PC-3 (cell line): ENCODE measurements around the gene RTL10. TPM values are rescaled to one million over a fixed set of nuclear protein-coding genes. Genes with fewer than 3 reads are reported as not detected.

Experiments used
- ATAC-seq: fragments of 200-7000 bp; cut with Tn5 transposase; 2 replicates; pipeline ENCODE4 v1.9.1; 2020; ENCODE audit warnings: mild to moderate bottlenecking, moderate library complexity
- BruUV-seq: library from RNA; stranded (reverse); fragments of 400-500 nt; replicated peaks from 2 replicates; lab custom pipeline; 2021; lab: Mats Ljungman, UMichigan
- CTCF ChIA-PET: fragments of 300-600 bp; sonication (Branson Sonifier 250); formaldehyde crosslinking; loops from one replicate; lab custom pipeline; 2022; ENCODE audit warnings: antibody characterized with exemption; lab: Charles Lee
- POLR2A ChIA-PET: fragments of 300-600 bp; sonication (Branson Sonifier 250); formaldehyde crosslinking; loops from one replicate; lab custom pipeline; 2022; ENCODE audit warnings: antibody characterized with exemption; ENCODE audit not compliant: unreplicated experiment; lab: Charles Lee
- DNase-seq: peaks from one replicate; pipeline ENCODE4 v3.0.0-alpha.2; 2015
- H2AFZ ChIP-seq: fragments of 300-600 bp; sonication (generic); 2 replicates; pipeline ENCODE4 v1.6.0; 2016; ENCODE audit warnings: antibody characterized with exemption, low read length
- H3F3A ChIP-seq: fragments of 300-600 bp; sonication (generic); one replicate; pipeline ENCODE4 v1.6.0; 2017; ENCODE audit warnings: antibody characterized with exemption, low read length, control low read depth, mild to moderate bottlenecking; ENCODE audit not compliant: unreplicated experiment
- H3K27ac ChIP-seq: fragments of 300-600 bp; sonication (generic); 2 replicates; pipeline ENCODE4 v1.5.1; 2016; ENCODE audit warnings: mild to moderate bottlenecking, low read length
- H3K27me3 ChIP-seq: fragments of 300-600 bp; sonication (generic); 2 replicates; pipeline ENCODE4 v1.6.1; 2016; ENCODE audit warnings: low read length, mixed read lengths
- H3K36me3 ChIP-seq: fragments of 300-600 bp; sonication (generic); 2 replicates; pipeline ENCODE4 v1.6.1; 2016; ENCODE audit warnings: low read depth, mixed run types, low read length, mixed read lengths
- H3K4me1 ChIP-seq: fragments of 300-600 bp; sonication (generic); 2 replicates; pipeline ENCODE4 v1.5.1; 2016; ENCODE audit warnings: low read length; ENCODE audit not compliant: insufficient read depth
- H3K4me2 ChIP-seq: fragments of 300-600 bp; sonication (generic); 2 replicates; pipeline ENCODE4 v1.6.0; 2016; ENCODE audit warnings: low read length
- H3K4me3 ChIP-seq: fragments of 300-600 bp; sonication (generic); 2 replicates; pipeline ENCODE4 v1.5.1; 2016; ENCODE audit warnings: mild to moderate bottlenecking, low read length, mixed read lengths
- H3K79me2 ChIP-seq: fragments of 300-600 bp; sonication (generic); 2 replicates; pipeline ENCODE4 v1.6.1; 2017; ENCODE audit warnings: low read length, mixed read lengths
- H3K9ac ChIP-seq: fragments of 300-600 bp; sonication (generic); 2 replicates; pipeline ENCODE4 v1.6.0; 2016; ENCODE audit warnings: mild to moderate bottlenecking, low read length
- H3K9me2 ChIP-seq: fragments of 300-600 bp; sonication (generic); replicated peaks from 2 replicates; pipeline ENCODE4 v1.6.1; 2016; ENCODE audit warnings: mixed run types, low read length, mixed read lengths
- H3K9me3 ChIP-seq: fragments of 300-600 bp; sonication (generic); 2 replicates; pipeline ENCODE4 v1.6.1; 2016; ENCODE audit warnings: low read length, mixed read lengths
- H4K20me1 ChIP-seq: fragments of 300-600 bp; sonication (generic); 2 replicates; pipeline ENCODE4 v1.6.1; 2016; ENCODE audit warnings: low read length, mixed read lengths
- EZH2 ChIP-seq: fragments of 300-600 bp; sonication (generic); IDR thresholded peaks from one replicate; pipeline ENCODE4 v1.6.1; 2017; ENCODE audit warnings: antibody characterized with exemption, mild to moderate bottlenecking, low read length; ENCODE audit not compliant: unreplicated experiment
- EZH2phosphoT487 ChIP-seq: fragments of 300-600 bp; sonication (generic); IDR thresholded peaks from 2 replicates; pipeline ENCODE4 v1.6.1; 2018; ENCODE audit warnings: mild to moderate bottlenecking, antibody characterized with exemption, low read length, borderline replicate concordance
- intact Hi-C: fragments of 100-400 bp; cut with micrococcal nuclease; formaldehyde crosslinking; loops from 2 replicates; pipeline ENCODE4 v1.9.0; 2023
- total RNA-seq: library from RNA; depleted of rRNA; stranded (reverse); fragments of >200 nt; gene quantifications from 2 replicates; pipeline ENCODE4 v1.2.3, GENCODE V29; 2014
- TF ChIP-seq, protein P1 (sequence below): fragments of 300-600 bp; sonication (generic); conservative IDR thresholded peaks from 2 replicates; pipeline ENCODE4 v1.5.1; 2017; ENCODE audit warnings: antibody characterized with exemption, low read depth, mild to moderate bottlenecking, low read length

RTL10 gene
- total RNA-seq, 1 experiment from 2014 or later = 7.8 TPM

DNA sequence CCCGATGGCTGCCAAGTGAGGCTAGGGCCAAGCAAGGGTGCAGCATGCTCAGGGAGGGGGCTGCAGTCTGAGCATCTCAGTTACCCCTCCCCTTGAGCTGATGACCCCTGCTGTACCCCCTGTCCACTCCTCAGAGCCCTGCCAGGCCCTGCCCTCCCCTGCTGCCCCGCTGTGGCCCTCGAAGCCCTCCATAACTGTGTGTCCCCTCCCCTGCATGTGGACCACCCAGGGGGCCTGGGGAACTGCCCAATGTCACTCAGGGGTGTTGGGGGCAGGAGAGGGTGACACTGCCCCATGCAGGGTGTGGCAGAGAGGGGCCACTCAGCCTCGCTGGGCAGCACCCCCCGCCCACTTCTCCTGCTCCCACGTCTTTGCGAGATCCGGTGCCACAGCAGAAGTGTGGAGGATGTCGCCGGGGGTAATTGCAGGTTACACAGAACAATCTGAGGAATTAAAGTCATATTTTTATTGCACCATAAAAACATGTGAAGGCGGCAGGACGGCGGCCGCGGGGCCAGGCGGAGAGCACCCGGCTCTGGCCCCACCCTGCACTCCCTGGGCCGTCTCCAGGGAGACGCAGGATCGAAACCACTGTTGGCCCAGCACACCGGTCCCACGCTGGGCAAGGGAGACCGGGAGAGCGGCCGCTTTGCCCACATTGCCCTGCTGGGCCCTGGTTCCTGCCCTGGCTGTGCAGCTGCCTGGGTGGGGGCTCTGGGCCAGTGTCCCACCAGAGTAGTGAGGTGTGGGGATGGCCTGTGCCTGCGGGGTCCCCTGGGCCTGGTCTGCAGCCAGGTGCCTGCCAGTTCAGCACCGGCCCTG, 18.7 kb upstream of the RTL10 start:
- no peak for DNase-seq
- CTCF ChIA-PET = no interaction called here
- Histone ChIP-seq H4K20me1 (no peaks in the 10 kb centered on the region), H3K27ac (no peak overlapping the region), H3K27me3 (no peaks in the 10 kb centered on the region), H3K9ac (no peak overlapping the region), H3K9me3 (no peaks in the 10 kb centered on the region), H3K36me3 (no peaks in the 10 kb centered on the region), H3F3A (no peaks in the 10 kb centered on the region), H3K4me2 (no peak overlapping the region), H3K9me2 (no peaks in the 10 kb centered on the region), H2AFZ (no peak overlapping the region), H3K79me2 (no peaks in the 10 kb centered on the region), H3K4me1 (no peaks in the 10 kb centered on the region), H3K4me3 (no peak overlapping the region)
- no TSS peak for BruUV-seq
- peak; percentile 50 for ATAC-seq
- intact Hi-C loops = no loop called here
- POLR2A ChIA-PET = no interaction called here
- TF ChIP-seq EZH2 (no peak), EZH2phosphoT487 (no peak)
- TF ChIP-seq, protein P1, sequence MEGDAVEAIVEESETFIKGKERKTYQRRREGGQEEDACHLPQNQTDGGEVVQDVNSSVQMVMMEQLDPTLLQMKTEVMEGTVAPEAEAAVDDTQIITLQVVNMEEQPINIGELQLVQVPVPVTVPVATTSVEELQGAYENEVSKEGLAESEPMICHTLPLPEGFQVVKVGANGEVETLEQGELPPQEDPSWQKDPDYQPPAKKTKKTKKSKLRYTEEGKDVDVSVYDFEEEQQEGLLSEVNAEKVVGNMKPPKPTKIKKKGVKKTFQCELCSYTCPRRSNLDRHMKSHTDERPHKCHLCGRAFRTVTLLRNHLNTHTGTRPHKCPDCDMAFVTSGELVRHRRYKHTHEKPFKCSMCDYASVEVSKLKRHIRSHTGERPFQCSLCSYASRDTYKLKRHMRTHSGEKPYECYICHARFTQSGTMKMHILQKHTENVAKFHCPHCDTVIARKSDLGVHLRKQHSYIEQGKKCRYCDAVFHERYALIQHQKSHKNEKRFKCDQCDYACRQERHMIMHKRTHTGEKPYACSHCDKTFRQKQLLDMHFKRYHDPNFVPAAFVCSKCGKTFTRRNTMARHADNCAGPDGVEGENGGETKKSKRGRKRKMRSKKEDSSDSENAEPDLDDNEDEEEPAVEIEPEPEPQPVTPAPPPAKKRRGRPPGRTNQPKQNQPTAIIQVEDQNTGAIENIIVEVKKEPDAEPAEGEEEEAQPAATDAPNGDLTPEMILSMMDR = no peak

DNA sequence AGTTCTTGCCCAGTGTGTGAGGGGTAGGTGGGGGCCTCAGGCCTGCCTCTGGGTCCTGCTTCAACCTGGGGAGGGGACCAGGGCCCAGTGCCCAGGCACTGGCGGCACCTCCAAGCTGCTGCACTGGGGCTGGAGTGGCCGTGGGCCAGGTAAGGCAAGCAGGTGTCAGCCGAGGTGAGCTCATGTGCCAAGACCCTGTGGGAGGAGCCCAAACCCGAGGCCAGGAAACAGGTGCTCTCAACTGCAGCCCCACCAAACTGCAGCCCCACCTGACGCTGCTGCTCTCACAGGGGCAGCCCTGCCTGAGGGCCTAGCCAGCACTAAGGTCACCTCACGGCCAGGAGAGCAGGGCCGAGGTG, 18.1 kb upstream of the RTL10 start:
- no peak overlapping the region for H3K4me3 ChIP-seq
- no peaks in the 10 kb centered on the region for H3K27me3 ChIP-seq
- H2AFZ ChIP-seq = no peak overlapping the region
- H4K20me1 ChIP-seq = no peaks in the 10 kb centered on the region
- BruUV-seq = no TSS peak
- H3K4me2 ChIP-seq = no peak overlapping the region
- no peaks in the 10 kb centered on the region for H3K79me2 ChIP-seq
- TF ChIP-seq, protein P1 = no peak
- TF ChIP-seq EZH2phosphoT487 = no peak
- no peak for TF ChIP-seq EZH2
- no peaks in the 10 kb centered on the region for H3K9me3 ChIP-seq
- no peaks in the 10 kb centered on the region for H3K9me2 ChIP-seq
- ChIA-PET CTCF (no interaction called here), POLR2A (no interaction called here)
- intact Hi-C loops = no loop called here
- DNase-seq (no peak), ATAC-seq (no peak)
- H3K27ac ChIP-seq = no peak overlapping the region
- H3K9ac ChIP-seq = no peak overlapping the region
- H3F3A ChIP-seq = no peaks in the 10 kb centered on the region
- no peaks in the 10 kb centered on the region for H3K36me3 ChIP-seq
- no peaks in the 10 kb centered on the region for H3K4me1 ChIP-seq
